ENCODE results near the gene MUC5AC.
"Not testable (repeated sequence)": the region's sequence is repeated elsewhere in the genome, so short reads cannot be mapped to it uniquely, and the experiment has no call there.

The MUC5AC gene

GRCh38 chr11:1180947-1181391 lies 23.2 kb downstream of the MUC5AC start:
- no peak for TF ChIP-seq CTCF (IDR thresholded peaks at IDR 0.05; ENCODE audit: borderline replicate concordance, control extremely low read depth, extremely low read depth, insufficient read depth, missing control alignments)
- in situ Hi-C loops (cut with MboI; ENCODE audit: low sequenced_read_pairs, unreplicated experiment), result no loop called here
- DNase-seq (ENCODE audit: low spot score), result no peak

- in situ Hi-C loops (cut with MboI; ENCODE audit: low sequenced_read_pairs, unreplicated experiment), result no loop called here
- TF ChIP-seq CTCF (IDR thresholded peaks at IDR 0.05; ENCODE audit: borderline replicate concordance, control extremely low read depth, extremely low read depth, insufficient read depth, missing control alignments), result no peak
- DNase-seq (ENCODE audit: low spot score), result no peak
These were observed 23.7 kb downstream of the MUC5AC start for GRCh38 chr11:1181420-1181819.

GRCh38 chr11:1181853-1182535 lies 24.2 kb downstream of the MUC5AC start:
- in situ Hi-C loops (cut with MboI; ENCODE audit: low sequenced_read_pairs, unreplicated experiment), result no loop called here
- TF ChIP-seq CTCF (IDR thresholded peaks at IDR 0.05; ENCODE audit: borderline replicate concordance, control extremely low read depth, extremely low read depth, insufficient read depth, missing control alignments), result no peak
- DNase-seq (ENCODE audit: low spot score), result no peak

- DNase-seq (ENCODE audit: low spot score); in situ Hi-C loops (cut with MboI; ENCODE audit: low sequenced_read_pairs, unreplicated experiment): not testable (repeated sequence)
These were observed 26.4 kb downstream of the MUC5AC start for GRCh38 chr11:1184139-1184538.

GRCh38 chr11:1188451-1189130 lies 30.8 kb downstream of the MUC5AC start:
- DNase-seq (ENCODE audit: low spot score); in situ Hi-C loops (cut with MboI; ENCODE audit: low sequenced_read_pairs, unreplicated experiment): not testable (repeated sequence)

- in situ Hi-C loops (cut with MboI; ENCODE audit: low sequenced_read_pairs, unreplicated experiment); DNase-seq (ENCODE audit: low spot score): not testable (repeated sequence)
These were observed 32.1 kb downstream of the MUC5AC start for GRCh38 chr11:1189816-1190215.

GRCh38 chr11:1191786-1192470 lies 34.2 kb downstream of the MUC5AC start:
- DNase-seq (ENCODE audit: low spot score); in situ Hi-C loops (cut with MboI; ENCODE audit: low sequenced_read_pairs, unreplicated experiment): not testable (repeated sequence)

GRCh38 chr11:1192741-1193325 lies 35.1 kb downstream of the MUC5AC start:
- no peak for TF ChIP-seq CTCF (IDR thresholded peaks at IDR 0.05; ENCODE audit: borderline replicate concordance, control extremely low read depth, extremely low read depth, insufficient read depth, missing control alignments)
- no peak for DNase-seq (ENCODE audit: low spot score)
- in situ Hi-C loops (cut with MboI; ENCODE audit: low sequenced_read_pairs, unreplicated experiment), result no loop called here

Data from GM13976 (cell line).